Nephron progenitor cell (in vitro differentiated cells): ENCODE results near the gene KCND3.

Experiments used
- DNase-seq: peaks from one replicate; pipeline ENCODE4 v3.0.0; 2021
- H3K27ac Mint-ChIP-seq: 2 replicates; pipeline ENCODE4 v1.8.0; 2021; ENCODE audit warnings: mild to moderate bottlenecking, moderate library complexity, mixed read lengths
- H3K27me3 Mint-ChIP-seq: 2 replicates; pipeline ENCODE4 v1.8.0; 2021; ENCODE audit warnings: mild to moderate bottlenecking, low read depth, mixed read lengths; ENCODE audit not compliant: poor library complexity
- H3K36me3 Mint-ChIP-seq: 2 replicates; pipeline ENCODE4 v1.8.0; 2021; ENCODE audit warnings: low read depth, mixed read lengths
- H3K4me1 Mint-ChIP-seq: 2 replicates; pipeline ENCODE4 v1.8.0; 2021; ENCODE audit warnings: mixed read lengths
- H3K4me3 Mint-ChIP-seq: 2 replicates; pipeline ENCODE4 v1.8.0; 2021; ENCODE audit warnings: mild to moderate bottlenecking, moderate library complexity, mixed read lengths
- H3K9me3 Mint-ChIP-seq: 2 replicates; pipeline ENCODE4 v1.8.0; 2021; ENCODE audit warnings: mild to moderate bottlenecking, moderate library complexity, mixed read lengths
- CTCF ChIP-seq: fragments of 200-600 bp; sonication (generic); IDR thresholded peaks from 2 replicates; pipeline ENCODE4 v1.5.0; 2021; ENCODE audit warnings: antibody characterized with exemption

KCND3 gene

GRCh38 chr1:111813440-111814304 is 175.8 kb downstream of the KCND3 start:
- no peak for TF ChIP-seq CTCF
- no peaks in the 10 kb centered on the region for H3K4me1 Mint-ChIP-seq
- no peak for DNase-seq
- H3K27me3 Mint-ChIP-seq: peaks cover 18% of the 10 kb centered on the region
- H3K36me3 Mint-ChIP-seq: no peaks in the 10 kb centered on the region
- no peak overlapping the region for H3K27ac Mint-ChIP-seq
- no peaks in the 10 kb centered on the region for H3K9me3 Mint-ChIP-seq
- no peak overlapping the region for H3K4me3 Mint-ChIP-seq

- Mint-ChIP-seq H3K9me3 (no peaks in the 10 kb centered on the region), H3K36me3 (no peaks in the 10 kb centered on the region), H3K27me3 (peaks cover 15% of the 10 kb centered on the region), H3K27ac (no peak overlapping the region), H3K4me3 (no peak overlapping the region), H3K4me1 (no peaks in the 10 kb centered on the region)
- no peak for DNase-seq
- no peak for TF ChIP-seq CTCF
Observed at GRCh38 chr1:111812306-111812705, 177.2 kb downstream of the KCND3 start.

- Mint-ChIP-seq H3K4me1 (no peaks in the 10 kb centered on the region), H3K27me3 (peaks cover 15% of the 10 kb centered on the region), H3K27ac (no peak overlapping the region), H3K36me3 (no peaks in the 10 kb centered on the region), H3K9me3 (no peaks in the 10 kb centered on the region), H3K4me3 (no peak overlapping the region)
- TF ChIP-seq CTCF: no peak
- DNase-seq: no peak
Observed at GRCh38 chr1:111811891-111812290, 177.6 kb downstream of the KCND3 start.

- TF ChIP-seq CTCF: no peak
- H3K4me1 Mint-ChIP-seq: no peaks in the 10 kb centered on the region
Observed at GRCh38 chr1:111805251-111805650, 184.2 kb downstream of the KCND3 start.

GRCh38 chr1:111804776-111805175 is 184.7 kb downstream of the KCND3 start:
- no peak for TF ChIP-seq CTCF
- no peak overlapping the region for H3K27ac Mint-ChIP-seq
- DNase-seq: no peak

More at GRCh38 chr1:111805251-111805650, 184.2 kb downstream of the KCND3 start:
- no peak for DNase-seq
- H3K36me3 Mint-ChIP-seq: no peaks in the 10 kb centered on the region
- H3K27me3 Mint-ChIP-seq: peaks cover 16% of the 10 kb centered on the region
- no peak overlapping the region for H3K4me3 Mint-ChIP-seq
- no peak overlapping the region for H3K27ac Mint-ChIP-seq
- H3K9me3 Mint-ChIP-seq: no peaks in the 10 kb centered on the region

GRCh38 chr1:111803951-111804350 is 185.5 kb downstream of the KCND3 start:
- Mint-ChIP-seq H3K9me3 (peaks cover 6% of the 10 kb centered on the region), H3K4me3 (no peak overlapping the region), H3K27ac (no peak overlapping the region), H3K36me3 (no peaks in the 10 kb centered on the region), H3K27me3 (peaks cover 12% of the 10 kb centered on the region), H3K4me1 (no peaks in the 10 kb centered on the region)
- no peak for DNase-seq
- no peak for TF ChIP-seq CTCF

More at GRCh38 chr1:111804776-111805175, 184.7 kb downstream of the KCND3 start:
- Mint-ChIP-seq H3K4me1 (no peaks in the 10 kb centered on the region), H3K9me3 (no peaks in the 10 kb centered on the region), H3K27me3 (peaks cover 13% of the 10 kb centered on the region), H3K4me3 (no peak overlapping the region), H3K36me3 (no peaks in the 10 kb centered on the region)
